Astrocyte (in vitro differentiated cells and primary cell): ENCODE results near the gene ANAPC16. TPM values are rescaled to one million over a fixed set of nuclear protein-coding genes. Genes with fewer than 3 reads are reported as not detected.
A peak's percentile ranks its signal among the peaks of the same experiment; 100 is the strongest.

Experiments
- DNase-seq: peaks from one replicate; pipeline ENCODE4 v3.0.0-alpha.2; 2010; ENCODE audit warnings: low read depth
- FAIRE-seq: peaks from 2 replicates; lab custom pipeline; 2011; peaks lifted over from hg19 to GRCh38; lab: Jason Lieb, UNC
- H2AFZ ChIP-seq: 2 replicates; pipeline ENCODE4 v1.6.0; 2012; ENCODE audit warnings: low read depth, low read length, inconsistent platforms
- H3K27ac ChIP-seq: 2 replicates; pipeline ENCODE4 v1.5.1; 2011; ENCODE audit warnings: low read depth, low read length, inconsistent platforms
- H3K27me3 ChIP-seq: 2 replicates; pipeline ENCODE4 v1.6.0; 2011; ENCODE audit warnings: low read length, inconsistent platforms; ENCODE audit not compliant: insufficient read depth
- H3K36me3 ChIP-seq: 2 replicates; pipeline ENCODE4 v1.5.1; 2011; ENCODE audit warnings: low read length, inconsistent platforms; ENCODE audit not compliant: insufficient read depth
- H3K4me1 ChIP-seq: 2 replicates; pipeline ENCODE4 v1.5.1; 2011; ENCODE audit warnings: low read length, inconsistent platforms; ENCODE audit not compliant: insufficient read depth
- H3K4me2 ChIP-seq: 2 replicates; pipeline ENCODE4 v1.6.0; 2012; ENCODE audit warnings: low read length, inconsistent platforms
- H3K4me3 ChIP-seq: 2 replicates; pipeline ENCODE4 v1.5.1; 2011; ENCODE audit warnings: low read depth, mild to moderate bottlenecking, low read length, inconsistent platforms; ENCODE audit not compliant: insufficient read depth
- H3K79me2 ChIP-seq: 2 replicates; pipeline ENCODE4 v1.6.0; 2012; ENCODE audit warnings: mild to moderate bottlenecking, low read length, inconsistent platforms; ENCODE audit not compliant: insufficient read depth
- H3K9ac ChIP-seq: 2 replicates; pipeline ENCODE4 v1.6.0; 2012; ENCODE audit warnings: mild to moderate bottlenecking, low read length, inconsistent platforms
- H3K9me3 ChIP-seq: 2 replicates; pipeline ENCODE4 v1.5.1; 2012; ENCODE audit warnings: low read depth, mild to moderate bottlenecking, low read length, inconsistent platforms; ENCODE audit not compliant: insufficient read depth
- H4K20me1 ChIP-seq: 2 replicates; pipeline ENCODE4 v1.6.0; 2012; ENCODE audit warnings: low read length, inconsistent platforms; ENCODE audit not compliant: insufficient read depth
- H3K27ac Mint-ChIP-seq: one replicate; pipeline ENCODE4 v1.8.0; 2021; ENCODE audit warnings: mild to moderate bottlenecking, mixed read lengths; ENCODE audit not compliant: unreplicated experiment
- H3K27me3 Mint-ChIP-seq: one replicate; pipeline ENCODE4 v1.8.0; 2021; ENCODE audit warnings: low read depth, mixed read lengths; ENCODE audit not compliant: unreplicated experiment
- H3K36me3 Mint-ChIP-seq: one replicate; pipeline ENCODE4 v1.8.0; 2021; ENCODE audit warnings: low read depth, mixed read lengths; ENCODE audit not compliant: unreplicated experiment
- H3K4me1 Mint-ChIP-seq: one replicate; pipeline ENCODE4 v1.8.0; 2021; ENCODE audit warnings: low read depth, mixed read lengths; ENCODE audit not compliant: unreplicated experiment
- H3K4me3 Mint-ChIP-seq: one replicate; pipeline ENCODE4 v1.8.0; 2021; ENCODE audit warnings: mild to moderate bottlenecking, moderate library complexity, mixed read lengths; ENCODE audit not compliant: unreplicated experiment
- H3K9me3 Mint-ChIP-seq: one replicate; pipeline ENCODE4 v1.8.0; 2021; ENCODE audit warnings: mild to moderate bottlenecking, mixed read lengths; ENCODE audit not compliant: unreplicated experiment
- CTCF ChIP-seq: IDR thresholded peaks from 2 replicates; pipeline ENCODE4 v1.5.1; 2011; ENCODE audit warnings: low read depth, mild to moderate bottlenecking, inconsistent platforms, low read length, moderate library complexity; ENCODE audit not compliant: insufficient read depth
- EZH2 ChIP-seq: IDR thresholded peaks from 2 replicates; pipeline ENCODE4 v1.6.1; 2012; ENCODE audit warnings: mild to moderate bottlenecking, low read length, inconsistent platforms; ENCODE audit not compliant: insufficient read depth
- total RNA-seq: library from RNA; stranded (reverse); gene quantifications from 2 replicates; pipeline ENCODE4 v1.2.1, GENCODE V29; 2021

ANAPC16 gene
- total RNA-seq, 1 donor from 2014 or later: 47.3 TPM

- TF ChIP-seq CTCF (no peak), EZH2 (no peak)
- H3K27me3 ChIP-seq: no peaks in the 10 kb centered on the region
- H3K4me3 ChIP-seq: peak overlapping the region; percentile 91
- peak overlapping the region; percentile 76 for H3K27ac ChIP-seq
- peak overlapping the region; percentile 99 for H3K4me3 Mint-ChIP-seq
- H3K9me3 ChIP-seq: no peaks in the 10 kb centered on the region
- FAIRE-seq: no peak
- H4K20me1 ChIP-seq: peaks cover 27% of the 10 kb centered on the region
- H3K27ac Mint-ChIP-seq: peak overlapping the region; percentile 96
- DNase-seq: no peak
- peaks cover 19% of the 10 kb centered on the region for H3K4me1 Mint-ChIP-seq
- H3K36me3 Mint-ChIP-seq: peaks cover 18% of the 10 kb centered on the region
- H3K4me1 ChIP-seq: peaks cover 24% of the 10 kb centered on the region
- H3K27me3 Mint-ChIP-seq: no peaks in the 10 kb centered on the region
- peak overlapping the region; percentile 86 for H2AFZ ChIP-seq
- H3K4me2 ChIP-seq: peak overlapping the region; percentile 99
- H3K36me3 ChIP-seq: no peaks in the 10 kb centered on the region
- peaks cover 9% of the 10 kb centered on the region for H3K79me2 ChIP-seq
- H3K9me3 Mint-ChIP-seq: no peaks in the 10 kb centered on the region
- H3K9ac ChIP-seq: peak overlapping the region; percentile 82
Observed at GRCh38 chr10:72274213-72274729, 58.5 kb downstream of the ANAPC16 start.

GRCh38 chr10:72274730-72275350 is 59.0 kb downstream of the ANAPC16 start:
- no peaks in the 10 kb centered on the region for H3K36me3 ChIP-seq

More at GRCh38 chr10:72274730-72275350, 59.0 kb downstream of the ANAPC16 start:
- Mint-ChIP-seq H3K4me1 (peaks cover 19% of the 10 kb centered on the region), H3K4me3 (peak overlapping the region; percentile 99), H3K9me3 (no peaks in the 10 kb centered on the region), H3K27ac (peak overlapping the region; percentile 96), H3K36me3 (peaks cover 18% of the 10 kb centered on the region), H3K27me3 (no peaks in the 10 kb centered on the region)
- DNase-seq (no peak), FAIRE-seq (no peak)
- Histone ChIP-seq H3K27ac (no peak overlapping the region), H2AFZ (peak overlapping the region; percentile 86), H3K79me2 (peaks cover 9% of the 10 kb centered on the region), H3K9ac (peak overlapping the region; percentile 82), H3K9me3 (no peaks in the 10 kb centered on the region), H4K20me1 (peaks cover 27% of the 10 kb centered on the region), H3K4me1 (peaks cover 24% of the 10 kb centered on the region), H3K4me3 (peak overlapping the region; percentile 91), H3K27me3 (no peaks in the 10 kb centered on the region), H3K4me2 (peak overlapping the region; percentile 99)
- peak; percentile 30 for TF ChIP-seq CTCF
- no peak for TF ChIP-seq EZH2
